ENCODE results near the gene ARGLU1.

ARGLU1 gene

GRCh38 chr13:106548064-106548696, 19.8 kb downstream of the ARGLU1 start:
- no peaks in the 10 kb centered on the region for H3K9me2 ChIP-seq (replicated peaks; ENCODE audit: insufficient read depth, low read length)
- H3K27me3 ChIP-seq (ENCODE audit: low read length), result no peaks in the 10 kb centered on the region
- no peak overlapping the region for H3K27ac ChIP-seq (ENCODE audit: low read depth, low read length)
- H3K4me2 ChIP-seq (ENCODE audit: low read depth, low read length, poor library complexity, severe bottlenecking), result no peak overlapping the region
- peaks cover 23% of the 10 kb centered on the region; the same call in 1 of the 2 replicates for H3F3A ChIP-seq (ENCODE audit: insufficient read depth)
- H3K9ac ChIP-seq (ENCODE audit: low read length), result no peak overlapping the region
- TF ChIP-seq, protein P1, sequence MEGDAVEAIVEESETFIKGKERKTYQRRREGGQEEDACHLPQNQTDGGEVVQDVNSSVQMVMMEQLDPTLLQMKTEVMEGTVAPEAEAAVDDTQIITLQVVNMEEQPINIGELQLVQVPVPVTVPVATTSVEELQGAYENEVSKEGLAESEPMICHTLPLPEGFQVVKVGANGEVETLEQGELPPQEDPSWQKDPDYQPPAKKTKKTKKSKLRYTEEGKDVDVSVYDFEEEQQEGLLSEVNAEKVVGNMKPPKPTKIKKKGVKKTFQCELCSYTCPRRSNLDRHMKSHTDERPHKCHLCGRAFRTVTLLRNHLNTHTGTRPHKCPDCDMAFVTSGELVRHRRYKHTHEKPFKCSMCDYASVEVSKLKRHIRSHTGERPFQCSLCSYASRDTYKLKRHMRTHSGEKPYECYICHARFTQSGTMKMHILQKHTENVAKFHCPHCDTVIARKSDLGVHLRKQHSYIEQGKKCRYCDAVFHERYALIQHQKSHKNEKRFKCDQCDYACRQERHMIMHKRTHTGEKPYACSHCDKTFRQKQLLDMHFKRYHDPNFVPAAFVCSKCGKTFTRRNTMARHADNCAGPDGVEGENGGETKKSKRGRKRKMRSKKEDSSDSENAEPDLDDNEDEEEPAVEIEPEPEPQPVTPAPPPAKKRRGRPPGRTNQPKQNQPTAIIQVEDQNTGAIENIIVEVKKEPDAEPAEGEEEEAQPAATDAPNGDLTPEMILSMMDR (IDR thresholded peaks at IDR 0.05; ENCODE audit: insufficient read depth, low read length, poor library complexity, severe bottlenecking), result no peak
- no peak for TF ChIP-seq EZH2phosphoT487 (conservative IDR thresholded peaks at IDR 0.05; ENCODE audit: low read length)
- H3K4me3 ChIP-seq (ENCODE audit: insufficient read depth, low read length, poor library complexity, severe bottlenecking), result no peak overlapping the region
- H3K36me3 ChIP-seq (ENCODE audit: low read length), result peaks cover 76% of the 10 kb centered on the region
- peaks cover 84% of the 10 kb centered on the region for H4K20me1 ChIP-seq (ENCODE audit: low read depth, low read length)
- H3K79me2 ChIP-seq (ENCODE audit: insufficient read depth, low read length), result peaks cover 83% of the 10 kb centered on the region
- H3K9me3 ChIP-seq (ENCODE audit: insufficient read depth, low read length), result no peaks in the 10 kb centered on the region
- no peak overlapping the region for H2AFZ ChIP-seq (ENCODE audit: low read depth, low read length, severe bottlenecking)

- no peaks in the 10 kb centered on the region for H3K9me3 ChIP-seq (ENCODE audit: insufficient read depth, low read length)
- H3K27me3 ChIP-seq (ENCODE audit: low read length), result no peaks in the 10 kb centered on the region
- TF ChIP-seq, protein P1 (IDR thresholded peaks at IDR 0.05; ENCODE audit: insufficient read depth, low read length, poor library complexity, severe bottlenecking), result no peak
- no peak for TF ChIP-seq EZH2phosphoT487 (conservative IDR thresholded peaks at IDR 0.05; ENCODE audit: low read length)
- H3K27ac ChIP-seq (ENCODE audit: low read depth, low read length), result no peak overlapping the region
- H3K4me3 ChIP-seq (ENCODE audit: insufficient read depth, low read length, poor library complexity, severe bottlenecking), result no peak overlapping the region
- H4K20me1 ChIP-seq (ENCODE audit: low read depth, low read length), result peaks cover 71% of the 10 kb centered on the region
- peaks cover 53% of the 10 kb centered on the region for H3K36me3 ChIP-seq (ENCODE audit: low read length)
- peaks cover 21% of the 10 kb centered on the region for H3K79me2 ChIP-seq (ENCODE audit: insufficient read depth, low read length)
- H3K4me2 ChIP-seq (ENCODE audit: low read depth, low read length, poor library complexity, severe bottlenecking), result no peak overlapping the region
- H3K9me2 ChIP-seq (replicated peaks; ENCODE audit: insufficient read depth, low read length), result no peaks in the 10 kb centered on the region
- H3K9ac ChIP-seq (ENCODE audit: low read length), result no peak overlapping the region
- H2AFZ ChIP-seq (ENCODE audit: low read depth, low read length, severe bottlenecking), result no peak overlapping the region
- H3F3A ChIP-seq (ENCODE audit: insufficient read depth), result peaks cover 77% of the 10 kb centered on the region
These were observed 26.1 kb downstream of the ARGLU1 start for GRCh38 chr13:106541826-106542225.

GRCh38 chr13:106540613-106541012, 27.3 kb downstream of the ARGLU1 start:
- peaks cover 46% of the 10 kb centered on the region for H3K36me3 ChIP-seq (ENCODE audit: low read length)

More at GRCh38 chr13:106540613-106541012, 27.3 kb downstream of the ARGLU1 start:
- H3K27me3 ChIP-seq (ENCODE audit: low read length), result no peaks in the 10 kb centered on the region
- H3K4me2 ChIP-seq (ENCODE audit: low read depth, low read length, poor library complexity, severe bottlenecking), result no peak overlapping the region
- TF ChIP-seq EZH2phosphoT487 (conservative IDR thresholded peaks at IDR 0.05; ENCODE audit: low read length), result no peak
- TF ChIP-seq, protein P1 (IDR thresholded peaks at IDR 0.05; ENCODE audit: insufficient read depth, low read length, poor library complexity, severe bottlenecking), result no peak
- H3K9ac ChIP-seq (ENCODE audit: low read length), result no peak overlapping the region
- no peaks in the 10 kb centered on the region for H3K9me2 ChIP-seq (replicated peaks; ENCODE audit: insufficient read depth, low read length)
- H4K20me1 ChIP-seq (ENCODE audit: low read depth, low read length), result peaks cover 59% of the 10 kb centered on the region
- no peak overlapping the region for H3K4me3 ChIP-seq (ENCODE audit: insufficient read depth, low read length, poor library complexity, severe bottlenecking)
- H3K27ac ChIP-seq (ENCODE audit: low read depth, low read length), result no peak overlapping the region
- H2AFZ ChIP-seq (ENCODE audit: low read depth, low read length, severe bottlenecking), result no peak overlapping the region
- peaks cover 77% of the 10 kb centered on the region for H3F3A ChIP-seq (ENCODE audit: insufficient read depth)
- peaks cover 12% of the 10 kb centered on the region for H3K79me2 ChIP-seq (ENCODE audit: insufficient read depth, low read length)
- no peaks in the 10 kb centered on the region for H3K9me3 ChIP-seq (ENCODE audit: insufficient read depth, low read length)
